GM19395 (cell line): ENCODE results near the gene SPDYA.
A peak's percentile ranks its signal among the peaks of the same experiment; 100 is the strongest.
"Not testable (repeated sequence)": the region's sequence is repeated elsewhere in the genome, so short reads cannot be mapped to it uniquely, and the experiment has no call there.

Experiments
- ATAC-seq: cut with Tn5 transposase; IDR thresholded peaks from one replicate; pipeline ENCODE4 v1.9.1; 2021; ENCODE audit warnings: mild to moderate bottlenecking, moderate library complexity; ENCODE audit not compliant: unreplicated experiment

The SPDYA gene

GRCh38 chr2:28810384-28811285 lies at the start of gene SPDYA:
Gene SPDYA, plus strand, starts transcription at chr2:28810834. Its CDS starts 5,181 bp downstream, at chr2:28816015.
- ATAC-seq = peak; percentile 86

- no peak for ATAC-seq
These were observed 49.2 kb upstream of the SPDYA start for GRCh38 chr2:28761420-28761819.

- no peak for ATAC-seq
These were observed 45.5 kb upstream of the SPDYA start for GRCh38 chr2:28764909-28765711.

GRCh38 chr2:28766070-28766469 lies 44.6 kb upstream of the SPDYA start:
- ATAC-seq = no peak

- ATAC-seq = no peak
These were observed 43.3 kb upstream of the SPDYA start for GRCh38 chr2:28767337-28767736.

- ATAC-seq = no peak
These were observed 42.2 kb upstream of the SPDYA start for GRCh38 chr2:28768422-28768821.

- ATAC-seq = no peak
These were observed 41.7 kb upstream of the SPDYA start for GRCh38 chr2:28768952-28769351.

GRCh38 chr2:28772351-28772750 lies 38.3 kb upstream of the SPDYA start:
- ATAC-seq = no peak

GRCh38 chr2:28776471-28776870 lies 34.2 kb upstream of the SPDYA start:
- no peak for ATAC-seq

- no peak for ATAC-seq
These were observed 32.2 kb upstream of the SPDYA start for GRCh38 chr2:28778392-28778791.

GRCh38 chr2:28779001-28779400 lies 31.6 kb upstream of the SPDYA start:
- ATAC-seq = no peak

GRCh38 chr2:28780496-28780895 lies 30.1 kb upstream of the SPDYA start:
- no peak for ATAC-seq

GRCh38 chr2:28782423-28782822 lies 28.2 kb upstream of the SPDYA start:
- ATAC-seq = no peak

GRCh38 chr2:28784570-28784969 lies 26.1 kb upstream of the SPDYA start:
- not testable (repeated sequence) for ATAC-seq

- ATAC-seq = no peak
These were observed 14.0 kb upstream of the SPDYA start for GRCh38 chr2:28796620-28797019.

GRCh38 chr2:28801726-28802125 lies 8.9 kb upstream of the SPDYA start:
- ATAC-seq = no peak

- no peak for ATAC-seq
These were observed 7.6 kb upstream of the SPDYA start for GRCh38 chr2:28802975-28803429.

GRCh38 chr2:28809927-28810326 lies 707 bp upstream of the SPDYA start:
- ATAC-seq = peak; percentile 19

GRCh38 chr2:28818053-28818452 lies 7.4 kb downstream of the SPDYA start:
- no peak for ATAC-seq

GRCh38 chr2:28821295-28821958 lies 10.8 kb downstream of the SPDYA start:
- no peak for ATAC-seq

GRCh38 chr2:28822036-28822435 lies 11.4 kb downstream of the SPDYA start:
- no peak for ATAC-seq
